ENCODE data around the gene RHOG.

Gene RHOG

GRCh38 chr11:3840870-3841425, at the start of gene RHOG:
Gene RHOG (minus strand): TSS chr11:3840959. CDS start chr11:3828138, 12,821 bp downstream.
- DNase-seq (ENCODE audit: low read depth) = no peak
- TF ChIP-seq MYC (IDR thresholded peaks at IDR 0.05; ENCODE audit: low read depth, low read length) (0 out of 2 replicates have a peak, but pooled peaks have one; percentile 28), POLR2A (IDR thresholded peaks at IDR 0.05; ENCODE audit: extremely low read depth, insufficient read length) (peak; percentile 54), CTCF (IDR thresholded peaks at IDR 0.05; ENCODE audit: low read depth, low read length) (no peak), MAX (IDR thresholded peaks at IDR 0.05; ENCODE audit: low read depth, low read length) (no peak; the same call in 1 of the 2 replicates)
- H3K4me3 ChIP-seq (ENCODE audit: low read depth, low read length) = peak within 1 kb of the TSS; percentile 95

DNA sequence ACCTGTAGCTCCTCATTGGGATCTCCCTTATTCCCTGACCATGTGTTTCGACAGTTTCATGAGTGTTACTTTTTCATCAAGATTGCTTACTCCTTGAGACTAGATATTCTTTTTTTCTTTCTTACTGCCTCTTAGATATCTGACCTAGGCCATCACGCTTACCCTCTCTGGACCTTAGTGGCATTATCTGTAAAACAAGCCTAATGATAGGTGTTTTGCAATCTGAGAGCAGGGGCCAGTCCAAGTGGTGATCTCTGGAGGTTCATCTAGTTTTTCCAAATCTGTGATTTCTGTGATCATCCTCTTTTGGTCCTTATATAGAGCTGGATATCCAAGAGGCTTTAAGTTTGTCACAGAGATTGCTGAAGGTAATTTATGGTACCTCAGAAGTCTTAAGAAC, 49.3 kb upstream of the RHOG start:
- DNase-seq (ENCODE audit: low read depth) = no peak
- no peak overlapping the region for H3K4me3 ChIP-seq (ENCODE audit: low read depth, low read length)
- TF ChIP-seq CTCF (IDR thresholded peaks at IDR 0.05; ENCODE audit: low read depth, low read length) (no peak), MAX (IDR thresholded peaks at IDR 0.05; ENCODE audit: low read depth, low read length) (no peak), POLR2A (IDR thresholded peaks at IDR 0.05; ENCODE audit: extremely low read depth, insufficient read length) (no peak), MYC (IDR thresholded peaks at IDR 0.05; ENCODE audit: low read depth, low read length) (no peak)

- no peak for TF ChIP-seq MAX (IDR thresholded peaks at IDR 0.05; ENCODE audit: low read depth, low read length)
- TF ChIP-seq POLR2A (IDR thresholded peaks at IDR 0.05; ENCODE audit: extremely low read depth, insufficient read length) = no peak
- no peak for TF ChIP-seq MYC (IDR thresholded peaks at IDR 0.05; ENCODE audit: low read depth, low read length)
- no peak for TF ChIP-seq CTCF (IDR thresholded peaks at IDR 0.05; ENCODE audit: low read depth, low read length)
- H3K4me3 ChIP-seq (ENCODE audit: low read depth, low read length) = no peak overlapping the region
- no peak for DNase-seq (ENCODE audit: low read depth)
These were observed 48.1 kb upstream of the RHOG start for GRCh38 chr11:3888876-3889275.

DNA sequence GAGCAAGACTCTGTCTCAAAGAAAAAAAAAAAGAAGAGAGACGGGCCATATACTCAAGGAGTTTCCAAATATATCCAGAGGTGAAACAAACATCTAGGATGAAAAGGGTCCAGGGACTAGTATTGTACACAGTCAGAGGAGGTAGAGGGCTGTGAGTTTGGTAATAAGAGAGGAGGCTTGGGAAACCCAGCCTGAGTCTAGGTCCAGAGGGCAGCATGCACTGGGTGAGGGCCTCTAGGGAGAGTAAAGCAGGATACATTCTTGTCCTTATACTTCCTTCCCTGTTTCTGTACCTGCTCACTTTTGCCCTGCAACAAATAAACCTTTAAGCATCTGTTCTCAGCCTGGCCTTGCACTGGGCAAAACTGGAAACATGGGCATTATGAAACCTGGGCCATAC, 46.2 kb upstream of the RHOG start:
- DNase-seq (ENCODE audit: low read depth) = peak; percentile 67
- TF ChIP-seq MYC (IDR thresholded peaks at IDR 0.05; ENCODE audit: low read depth, low read length) = no peak

GRCh38 chr11:3885855-3886254, 45.1 kb upstream of the RHOG start:
- no peak overlapping the region for H3K4me3 ChIP-seq (ENCODE audit: low read depth, low read length)
- TF ChIP-seq MYC (IDR thresholded peaks at IDR 0.05; ENCODE audit: low read depth, low read length) = no peak
- no peak for DNase-seq (ENCODE audit: low read depth)

More for the DNA sequence above, 46.2 kb upstream of the RHOG start:
- no peak overlapping the region for H3K4me3 ChIP-seq (ENCODE audit: low read depth, low read length)

GRCh38 chr11:3882655-3883054, 41.9 kb upstream of the RHOG start:
- no peak overlapping the region for H3K4me3 ChIP-seq (ENCODE audit: low read depth, low read length)
- TF ChIP-seq POLR2A (IDR thresholded peaks at IDR 0.05; ENCODE audit: extremely low read depth, insufficient read length) = no peak
- TF ChIP-seq MYC (IDR thresholded peaks at IDR 0.05; ENCODE audit: low read depth, low read length) = no peak
- no peak for TF ChIP-seq MAX (IDR thresholded peaks at IDR 0.05; ENCODE audit: low read depth, low read length)
- TF ChIP-seq CTCF (IDR thresholded peaks at IDR 0.05; ENCODE audit: low read depth, low read length) = no peak
- DNase-seq (ENCODE audit: low read depth) = no peak

DNA sequence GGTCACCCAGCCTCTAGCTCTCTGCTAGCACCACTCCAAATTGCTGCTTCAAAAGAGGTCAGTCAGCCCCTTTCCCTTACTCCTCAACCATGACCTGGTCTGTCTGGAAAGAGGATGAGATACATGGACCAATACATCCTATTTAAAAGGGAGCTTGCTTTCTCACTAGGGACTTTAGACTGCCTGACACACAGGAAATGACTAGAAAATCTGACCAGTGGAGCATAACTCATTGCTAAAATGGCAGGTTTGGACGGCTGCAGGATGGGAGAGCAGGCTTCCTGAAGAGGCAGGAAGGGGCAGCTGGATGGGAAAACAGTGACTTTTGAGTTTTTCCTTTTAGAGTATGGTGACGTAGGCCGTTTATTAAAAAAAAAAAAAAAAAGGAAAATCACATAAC, 40.0 kb upstream of the RHOG start:
- no peak for TF ChIP-seq CTCF (IDR thresholded peaks at IDR 0.05; ENCODE audit: low read depth, low read length)
- no peak for TF ChIP-seq MAX (IDR thresholded peaks at IDR 0.05; ENCODE audit: low read depth, low read length)
- TF ChIP-seq POLR2A (IDR thresholded peaks at IDR 0.05; ENCODE audit: extremely low read depth, insufficient read length) = no peak
- DNase-seq (ENCODE audit: low read depth) = no peak
- no peak overlapping the region for H3K4me3 ChIP-seq (ENCODE audit: low read depth, low read length)
